Measurements from ENCODE around the gene TNS4. TPM values are rescaled to one million over a fixed set of nuclear protein-coding genes. Genes with fewer than 3 reads are reported as not detected.

TNS4 gene
- total and polyA plus RNA-seq, 9 of the 15 experiments (the other 6 are each of a cell fraction or from before 2014, with no cell fraction given): 0.04 to 0.73 (median 0.24) TPM; not detected in 1

GRCh38 chr17:40469805-40470675 is 31.4 kb downstream of the TNS4 start (continued):
- TF ChIP-seq ELK1 (CRISPR knock-in tag; IDR thresholded peaks at IDR 0.05) (no peak), EZH2 (IDR thresholded peaks at IDR 0.05; ENCODE audit: borderline replicate concordance, low read depth, low read length) (no peak), ZNF23 (CRISPR knock-in tag; IDR thresholded peaks at IDR 0.05) (no peak), HDAC3 (IDR thresholded peaks at IDR 0.05; ENCODE audit: borderline replicate concordance, partially characterized antibody) (no peak), TARDBP (IDR thresholded peaks at IDR 0.05) (no peak)

- Histone ChIP-seq H3K9me1 (ENCODE audit: control insufficient read depth, insufficient read depth, low read length) (no peaks in the 10 kb centered on the region), H2AFZ (ENCODE audit: low read depth, low read length) (no peak overlapping the region), H3K9me3 (replicated peaks; ENCODE audit: control insufficient read depth, insufficient read depth, low read depth, low read length) (no peaks in the 10 kb centered on the region), H3K4me2 (ENCODE audit: insufficient read depth, low read length) (no peak overlapping the region), H3K27ac (ENCODE audit: extremely low read depth, low read depth, low read length) (no peak overlapping the region), H3K27me3 (ENCODE audit: control insufficient read depth in 2 of 2, insufficient read depth in 2 of 2, low read length in 2 of 2) (peaks cover 0 to 7% of the 10 kb centered on the region in 2 experiments; a peak in 1 of 5 replicates), H4K20me1 (replicated peaks; ENCODE audit: control insufficient read depth, insufficient read depth, low read length) (no peaks in the 10 kb centered on the region), H3K4me1 (replicated peaks in 1 of 2; ENCODE audit: control insufficient read depth in 2 of 2, insufficient read depth in 2 of 2, low read length in 2 of 2) (peaks cover 5 to 9% of the 10 kb centered on the region in 2 experiments; a peak in 3 of 5 replicates), H3K36me3 (ENCODE audit: control insufficient read depth, insufficient read depth, low read length) (no peaks in the 10 kb centered on the region), H3K79me2 (ENCODE audit: control insufficient read depth, insufficient read depth, low read length) (no peaks in the 10 kb centered on the region), H3K9ac (ENCODE audit: insufficient read depth in 1 of 2, low read depth in 2 of 2, low read length in 2 of 2) (no peak overlapping the region), H3K4me3 (no peak overlapping the region)
- CTCF ChIA-PET (ENCODE audit: low intra/inter-chr PET ratio): no interaction called here
- 70% methylated on average over 7 of the region's 7 CpGs for WGBS (ENCODE audit: insufficient coverage, low coverage, missing lambda C conversion rate)
- in situ Hi-C loops (cut with MboI) (no loop called here), intact Hi-C loops (cut with micrococcal nuclease) (no loop called here)
- no peak for ATAC-seq
- no TSS peak for BruUV-seq (replicated peaks)
- POLR2A ChIA-PET: interaction anchor here (0.7 to 1.0 kb wide), 2 partner anchors 28 to 51 kb away, joined by 3 read pairs; partner anchors contain the start of gene TOP2A
- no peak for DNase-seq (ENCODE audit: extremely low read depth in 1 of 4, low spot score in 3 of 4)
- no peak for FAIRE-seq
- TF ChIP-seq THRAP3 (IDR thresholded peaks at IDR 0.05; ENCODE audit: borderline replicate concordance) (no peak), HNRNPK (IDR thresholded peaks at IDR 0.05; ENCODE audit: low read depth, low read length, poor library complexity, severe bottlenecking) (no peak), ZNF133 (CRISPR knock-in tag; IDR thresholded peaks at IDR 0.05) (no peak), NR2C1 (IDR thresholded peaks at IDR 0.05) (no peak), NR2C1 (tag; IDR thresholded peaks at IDR 0.05) (no peak), TSC22D4 (tag; IDR thresholded peaks at IDR 0.05) (no peak), ZNF384 (IDR thresholded peaks at IDR 0.05; ENCODE audit: low read depth, low read length) (no peak), PREB (CRISPR knock-in tag; IDR thresholded peaks at IDR 0.05) (no peak), MLLT1 (IDR thresholded peaks at IDR 0.05) (no peak), OTX1 (CRISPR knock-in tag; IDR thresholded peaks at IDR 0.05) (no peak), ZFP30 (CRISPR knock-in tag; IDR thresholded peaks at IDR 0.05; ENCODE audit: borderline replicate concordance) (no peak), NFATC3 (IDR thresholded peaks at IDR 0.05) (no peak)
Observed at GRCh38 chr17:40468560-40468959, 32.9 kb downstream of the TNS4 start.

All from K562 (cell line).